HEK293 (cell line): ENCODE data around the gene CELSR3.

Experiments used
- CTCF ChIA-PET: fragments of 350-600 bp; formaldehyde crosslinking; extraction: SDS; loops from one replicate; lab custom pipeline; 2021; ENCODE audit warnings: antibody characterized with exemption; lab: Yijun Ruan, JAX
- POLR2A ChIA-PET: fragments of 300-600 bp; formaldehyde crosslinking; extraction: SDS; loops from one replicate; lab custom pipeline; 2020; ENCODE audit warnings: antibody characterized with exemption, inconsistent platforms; lab: Yijun Ruan, JAX
- H3K27ac ChIP-seq: fragments of 200-500 bp; sonication (Bioruptor generic); 2 replicates; pipeline ENCODE4 v1.5.1; 2014; ENCODE audit warnings: low read depth, low read length, control low read depth, inconsistent platforms; ENCODE audit errors: extremely low read depth
- H3K36me3 ChIP-seq, 2 experiments: fragments of 200-500 bp in 1 of 2; sonication (Bioruptor generic) in 1 of 2; 1 replicate in 1 of 2; 2 replicates in 1 of 2; pipeline ENCODE4 v1.5.1; 2014 to 2017; ENCODE audit warnings: inconsistent platforms in 2 of 2, low read length in 2 of 2; ENCODE audit not compliant: control insufficient read depth in 2 of 2, insufficient read depth in 1 of 2
- H3K4me1 ChIP-seq: fragments of 200-500 bp; sonication (Bioruptor generic); 2 replicates; pipeline ENCODE4 v1.5.1; 2014; ENCODE audit warnings: mild to moderate bottlenecking, low read length, inconsistent platforms; ENCODE audit not compliant: control insufficient read depth, insufficient read depth
- H3K4me3 ChIP-seq: 2 replicates; pipeline ENCODE4 v1.5.1; 2011; ENCODE audit warnings: low read depth, mild to moderate bottlenecking, control low read depth, low read length, moderate library complexity
- H3K9me3 ChIP-seq: fragments of 200-500 bp; sonication (Bioruptor generic); 2 replicates; pipeline ENCODE4 v1.5.1; 2014; ENCODE audit warnings: low read depth, low read length, inconsistent platforms; ENCODE audit not compliant: control insufficient read depth, insufficient read depth
- AEBP2 ChIP-seq: fragments of 450-650 bp; formaldehyde crosslinking; IDR thresholded peaks from 2 replicates; pipeline ENCODE4 v1.5.1; 2016; ENCODE audit warnings: missing biosample characterization, missing genetic modification characterization, borderline replicate concordance
- KLF17 ChIP-seq: fragments of 450-650 bp; formaldehyde crosslinking; IDR thresholded peaks from 2 replicates; pipeline ENCODE4 v1.5.1; 2016; ENCODE audit warnings: missing biosample characterization, missing genetic modification characterization
- SP7 ChIP-seq: fragments of 450-650 bp; formaldehyde crosslinking; IDR thresholded peaks from 2 replicates; pipeline ENCODE4 v1.5.1; 2016; ENCODE audit warnings: missing biosample characterization, missing genetic modification characterization
- ZFHX2 ChIP-seq: fragments of 450-650 bp; formaldehyde crosslinking; conservative IDR thresholded peaks from 2 replicates; pipeline ENCODE4 v1.5.1; 2016; ENCODE audit warnings: missing biosample characterization, missing genetic modification characterization
- ZFP3 ChIP-seq: fragments of 450-650 bp; formaldehyde crosslinking; IDR thresholded peaks from 2 replicates; pipeline ENCODE4 v1.5.1; 2016; ENCODE audit warnings: low read depth, missing biosample characterization, missing genetic modification characterization
- ZFP37 ChIP-seq: fragments of 450-650 bp; formaldehyde crosslinking; IDR thresholded peaks from 2 replicates; pipeline ENCODE4 v1.5.1; 2016; ENCODE audit warnings: missing biosample characterization, missing genetic modification characterization
- ZNF140 ChIP-seq: fragments of 450-650 bp; formaldehyde crosslinking; IDR thresholded peaks from 2 replicates; pipeline ENCODE4 v1.5.1; 2016; ENCODE audit warnings: missing biosample characterization, missing genetic modification characterization
- ZNF2 ChIP-seq: fragments of 450-650 bp; formaldehyde crosslinking; IDR thresholded peaks from 2 replicates; pipeline ENCODE4 v1.5.1; 2016; ENCODE audit warnings: missing biosample characterization, missing genetic modification characterization
- ZNF24 ChIP-seq: fragments of 450-650 bp; formaldehyde crosslinking; IDR thresholded peaks from 2 replicates; pipeline ENCODE4 v1.5.1; 2016; ENCODE audit warnings: missing biosample characterization, missing genetic modification characterization
- ZNF324 ChIP-seq: fragments of 450-650 bp; formaldehyde crosslinking; IDR thresholded peaks from 2 replicates; pipeline ENCODE4 v1.5.1; 2016; ENCODE audit warnings: missing biosample characterization, missing genetic modification characterization
- ZNF366 ChIP-seq: fragments of 450-650 bp; formaldehyde crosslinking; conservative IDR thresholded peaks from 2 replicates; pipeline ENCODE4 v1.5.1; 2016; ENCODE audit warnings: missing biosample characterization, missing genetic modification characterization
- ZNF404 ChIP-seq: fragments of 450-650 bp; formaldehyde crosslinking; IDR thresholded peaks from 2 replicates; pipeline ENCODE4 v1.5.1; 2017; ENCODE audit warnings: missing biosample characterization, missing genetic modification characterization
- ZNF473 ChIP-seq: fragments of 450-650 bp; formaldehyde crosslinking; IDR thresholded peaks from 2 replicates; pipeline ENCODE4 v1.5.1; 2017; ENCODE audit warnings: missing biosample characterization, missing genetic modification characterization
- ZNF558 ChIP-seq: fragments of 450-650 bp; formaldehyde crosslinking; IDR thresholded peaks from 2 replicates; pipeline ENCODE4 v1.5.1; 2016; ENCODE audit warnings: missing biosample characterization, missing genetic modification characterization
- ZNF561 ChIP-seq: fragments of 450-650 bp; IDR thresholded peaks from 2 replicates; pipeline ENCODE4 v1.5.1; 2018; ENCODE audit warnings: missing biosample characterization, missing genetic modification characterization, borderline replicate concordance
- ZNF747 ChIP-seq: fragments of 450-650 bp; formaldehyde crosslinking; IDR thresholded peaks from 2 replicates; pipeline ENCODE4 v1.5.1; 2016; ENCODE audit warnings: missing biosample characterization, missing genetic modification characterization
- ZSCAN5A ChIP-seq: fragments of 450-650 bp; formaldehyde crosslinking; IDR thresholded peaks from 2 replicates; pipeline ENCODE4 v1.5.1; 2016; ENCODE audit warnings: missing biosample characterization, missing genetic modification characterization
- TF ChIP-seq, protein P1 (sequence below): fragments of 450-650 bp; formaldehyde crosslinking; IDR thresholded peaks from 2 replicates; pipeline ENCODE4 v1.5.1; 2016; ENCODE audit warnings: missing biosample characterization, missing genetic modification characterization, borderline replicate concordance
- TF ChIP-seq, protein P2 (sequence below): fragments of 450-650 bp; formaldehyde crosslinking; IDR thresholded peaks from 2 replicates; pipeline ENCODE4 v1.5.1; 2016; ENCODE audit warnings: missing biosample characterization, missing genetic modification characterization

The CELSR3 gene

GRCh38 chr3:48637305-48637704, 25.4 kb downstream of the CELSR3 start:
- CTCF ChIA-PET: interaction anchor here (1.1 kb wide), 1 partner anchor 88 kb away, joined by 3 read pairs; no protein-coding TSS in a partner anchor
- no peak overlapping the region for H3K27ac ChIP-seq

More at GRCh38 chr3:48637305-48637704, 25.4 kb downstream of the CELSR3 start:
- no peak for TF ChIP-seq ZNF2
- no peak for TF ChIP-seq ZSCAN5A
- no peak for TF ChIP-seq SP7 (tag by site-specific recombination)
- TF ChIP-seq, protein P1, sequence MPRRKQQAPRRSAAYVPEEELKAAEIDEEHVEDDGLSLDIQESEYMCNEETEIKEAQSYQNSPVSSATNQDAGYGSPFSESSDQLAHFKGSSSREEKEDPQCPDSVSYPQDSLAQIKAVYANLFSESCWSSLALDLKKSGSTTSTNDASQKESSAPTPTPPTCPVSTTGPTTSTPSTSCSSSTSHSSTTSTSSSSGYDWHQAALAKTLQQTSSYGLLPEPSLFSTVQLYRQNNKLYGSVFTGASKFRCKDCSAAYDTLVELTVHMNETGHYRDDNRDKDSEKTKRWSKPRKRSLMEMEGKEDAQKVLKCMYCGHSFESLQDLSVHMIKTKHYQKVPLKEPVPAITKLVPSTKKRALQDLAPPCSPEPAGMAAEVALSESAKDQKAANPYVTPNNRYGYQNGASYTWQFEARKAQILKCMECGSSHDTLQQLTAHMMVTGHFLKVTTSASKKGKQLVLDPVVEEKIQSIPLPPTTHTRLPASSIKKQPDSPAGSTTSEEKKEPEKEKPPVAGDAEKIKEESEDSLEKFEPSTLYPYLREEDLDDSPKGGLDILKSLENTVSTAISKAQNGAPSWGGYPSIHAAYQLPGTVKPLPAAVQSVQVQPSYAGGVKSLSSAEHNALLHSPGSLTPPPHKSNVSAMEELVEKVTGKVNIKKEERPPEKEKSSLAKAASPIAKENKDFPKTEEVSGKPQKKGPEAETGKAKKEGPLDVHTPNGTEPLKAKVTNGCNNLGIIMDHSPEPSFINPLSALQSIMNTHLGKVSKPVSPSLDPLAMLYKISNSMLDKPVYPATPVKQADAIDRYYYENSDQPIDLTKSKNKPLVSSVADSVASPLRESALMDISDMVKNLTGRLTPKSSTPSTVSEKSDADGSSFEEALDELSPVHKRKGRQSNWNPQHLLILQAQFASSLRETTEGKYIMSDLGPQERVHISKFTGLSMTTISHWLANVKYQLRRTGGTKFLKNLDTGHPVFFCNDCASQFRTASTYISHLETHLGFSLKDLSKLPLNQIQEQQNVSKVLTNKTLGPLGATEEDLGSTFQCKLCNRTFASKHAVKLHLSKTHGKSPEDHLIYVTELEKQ (tag by site-specific recombination): no peak
- TF ChIP-seq ZNF140 (tag by site-specific recombination): no peak
- no peak for TF ChIP-seq KLF17 (tag by site-specific recombination)
- no peak for TF ChIP-seq AEBP2
- TF ChIP-seq ZFP37 (tag by site-specific recombination): no peak
- TF ChIP-seq ZNF404 (tag by site-specific recombination): no peak
- TF ChIP-seq ZFHX2 (tag by site-specific recombination): no peak
- TF ChIP-seq ZNF473 (tag by site-specific recombination): no peak
- TF ChIP-seq, protein P2, sequence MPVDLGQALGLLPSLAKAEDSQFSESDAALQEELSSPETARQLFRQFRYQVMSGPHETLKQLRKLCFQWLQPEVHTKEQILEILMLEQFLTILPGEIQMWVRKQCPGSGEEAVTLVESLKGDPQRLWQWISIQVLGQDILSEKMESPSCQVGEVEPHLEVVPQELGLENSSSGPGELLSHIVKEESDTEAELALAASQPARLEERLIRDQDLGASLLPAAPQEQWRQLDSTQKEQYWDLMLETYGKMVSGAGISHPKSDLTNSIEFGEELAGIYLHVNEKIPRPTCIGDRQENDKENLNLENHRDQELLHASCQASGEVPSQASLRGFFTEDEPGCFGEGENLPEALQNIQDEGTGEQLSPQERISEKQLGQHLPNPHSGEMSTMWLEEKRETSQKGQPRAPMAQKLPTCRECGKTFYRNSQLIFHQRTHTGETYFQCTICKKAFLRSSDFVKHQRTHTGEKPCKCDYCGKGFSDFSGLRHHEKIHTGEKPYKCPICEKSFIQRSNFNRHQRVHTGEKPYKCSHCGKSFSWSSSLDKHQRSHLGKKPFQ (tag by site-specific recombination): no peak
- TF ChIP-seq ZNF366 (tag by site-specific recombination): no peak
- no peak for TF ChIP-seq ZFP3 (tag by site-specific recombination)
- no peak for TF ChIP-seq ZNF561 (tag by site-specific recombination)
- no peak for TF ChIP-seq ZNF747 (tag by site-specific recombination)
- no peak for TF ChIP-seq ZNF24 (tag by site-specific recombination)
- no peak for TF ChIP-seq ZNF558 (tag by site-specific recombination)
- TF ChIP-seq ZNF324 (tag by site-specific recombination): no peak
- H3K4me1 ChIP-seq: no peaks in the 10 kb centered on the region
- H3K4me3 ChIP-seq: no peak overlapping the region
- peaks cover 0 to 16% of the 10 kb centered on the region in 2 experiments; a peak in 1 of 3 replicates for H3K36me3 ChIP-seq
- POLR2A ChIA-PET: no interaction called here
- no peaks in the 10 kb centered on the region for H3K9me3 ChIP-seq
